NCI-H146 treated with DMSO at 0.1 percent for 48 hours (cell line): ENCODE measurements around the gene EPB41L2.

Experiments used
- DNase-seq: peaks from one replicate; lab custom pipeline; 2025; ENCODE audit not compliant: unreplicated experiment; lab: John Stamatoyannopoulos, UW

EPB41L2 gene

GRCh38 chr6:130980310-130981032 is 82.6 kb downstream of the EPB41L2 start:
- DNase-seq, result no peak

DNA sequence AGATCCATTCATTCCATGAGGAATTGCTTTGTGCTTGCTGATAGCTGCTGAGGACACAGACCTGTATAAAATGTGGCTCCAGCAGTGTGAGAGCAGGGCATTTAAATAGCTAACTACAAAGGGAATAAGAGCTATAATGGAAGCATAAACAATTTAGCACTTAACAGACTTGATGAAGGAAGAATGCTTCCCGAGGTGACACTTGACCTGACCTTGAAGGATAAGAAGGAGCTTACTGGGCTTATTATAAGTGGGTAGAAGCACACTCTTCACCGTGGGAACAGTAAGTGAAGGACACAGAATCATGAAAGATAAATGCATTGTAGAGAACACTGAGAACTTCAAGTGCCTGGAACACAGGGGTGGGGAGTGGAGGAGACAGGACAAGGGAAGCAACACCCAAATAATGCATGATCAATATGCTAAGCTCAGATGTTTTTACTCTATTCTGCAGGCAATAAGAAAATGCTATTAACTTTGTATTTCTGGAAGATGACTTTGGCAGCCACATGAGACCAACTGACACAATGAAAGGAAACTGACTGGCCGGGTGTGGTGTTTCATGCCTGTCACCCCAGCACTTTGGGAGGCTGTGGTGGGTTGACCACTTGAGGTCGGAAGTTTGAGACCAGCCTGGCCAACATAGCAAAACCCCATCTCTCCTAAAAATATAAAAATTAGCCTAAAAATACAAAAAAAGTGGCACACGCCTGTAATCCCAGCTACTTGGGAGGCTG is 84.2 kb downstream of the EPB41L2 start:
- DNase-seq, result no peak

GRCh38 chr6:130978180-130978579 is 84.9 kb downstream of the EPB41L2 start:
- DNase-seq, result no peak

DNA sequence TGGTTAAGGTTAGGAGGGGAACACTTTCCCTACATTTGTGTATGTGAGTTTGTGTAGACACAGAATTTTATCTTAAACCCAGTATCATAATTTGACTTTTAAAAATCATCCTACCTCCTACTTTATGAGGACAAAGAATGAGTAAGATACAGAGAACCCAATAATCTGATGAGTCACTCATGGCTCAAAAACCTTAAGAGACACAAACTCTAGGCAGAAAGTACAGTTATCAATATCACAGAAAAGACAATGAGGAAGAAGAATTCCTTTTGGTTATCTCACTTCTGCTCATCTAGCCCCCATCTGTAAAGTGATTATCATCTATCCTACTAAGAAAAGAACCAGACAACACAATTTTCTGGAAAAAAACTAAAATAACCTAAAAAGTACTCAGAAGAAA is 87.7 kb downstream of the EPB41L2 start:
- DNase-seq, result no peak

DNA sequence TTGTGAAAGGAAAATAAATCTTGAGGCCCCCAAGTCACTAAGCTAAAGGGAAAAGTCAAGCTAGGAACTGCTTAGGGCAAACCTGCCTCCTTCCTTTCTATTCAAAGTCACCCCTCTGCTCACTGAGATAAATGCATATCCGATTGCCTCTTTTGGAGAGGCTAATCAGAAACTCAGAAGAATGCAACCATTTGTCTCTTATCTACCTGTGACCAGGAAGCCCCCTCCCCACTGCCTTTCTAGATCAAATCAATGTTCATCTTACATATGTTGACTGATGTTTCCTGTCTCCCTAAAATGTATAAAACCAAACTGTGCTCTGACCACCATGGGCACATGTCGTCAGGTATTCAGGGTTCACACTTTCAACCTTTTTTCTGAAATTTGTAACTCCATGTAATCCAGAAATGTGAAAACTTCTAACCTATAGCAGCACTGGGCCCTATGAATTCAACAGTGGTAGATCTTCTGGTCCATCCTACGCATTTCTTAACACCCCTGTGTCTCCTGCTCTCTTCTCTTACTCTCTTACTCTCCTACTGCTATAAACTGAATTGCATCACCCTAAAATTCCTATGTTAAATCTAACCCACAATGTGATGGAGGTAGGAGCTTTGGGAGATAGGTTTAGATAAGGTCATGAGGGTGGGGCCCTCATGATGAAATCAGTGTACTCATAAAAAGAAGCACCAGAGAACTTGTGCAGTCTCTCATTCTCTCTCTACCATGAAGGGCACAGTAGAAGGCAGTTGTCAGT is 89.3 kb downstream of the EPB41L2 start:
- no peak for DNase-seq

- DNase-seq, result no peak
Measured at GRCh38 chr6:130971504-130971903, 91.5 kb downstream of the EPB41L2 start.

DNA sequence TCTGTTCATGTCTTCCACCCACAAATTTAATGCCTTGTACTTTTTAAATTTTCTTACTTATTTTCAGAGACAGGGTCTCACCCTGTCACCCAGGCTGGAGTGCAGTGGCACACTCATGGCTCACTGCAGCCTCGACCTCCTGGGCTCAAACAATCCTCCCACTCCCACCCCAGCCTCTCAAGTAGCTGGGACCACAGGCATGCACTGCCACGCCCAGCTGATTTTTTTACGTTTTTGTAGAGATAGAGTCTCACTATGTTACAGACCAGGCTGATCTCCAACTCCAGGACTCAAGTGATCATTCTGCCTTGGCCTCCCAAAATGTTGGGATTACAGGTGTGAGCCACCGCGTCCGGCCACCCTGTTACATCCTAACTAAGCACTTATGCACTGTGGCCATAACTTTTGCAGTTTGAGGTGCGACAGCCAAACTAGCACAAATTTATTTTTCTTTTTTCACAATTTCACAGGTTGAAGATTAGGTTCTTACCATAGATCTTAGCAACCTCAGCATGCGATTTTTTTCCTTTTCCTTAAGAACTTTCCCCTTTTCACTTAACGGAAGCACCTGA is 92.1 kb downstream of the EPB41L2 start:
- DNase-seq, result no peak

DNA sequence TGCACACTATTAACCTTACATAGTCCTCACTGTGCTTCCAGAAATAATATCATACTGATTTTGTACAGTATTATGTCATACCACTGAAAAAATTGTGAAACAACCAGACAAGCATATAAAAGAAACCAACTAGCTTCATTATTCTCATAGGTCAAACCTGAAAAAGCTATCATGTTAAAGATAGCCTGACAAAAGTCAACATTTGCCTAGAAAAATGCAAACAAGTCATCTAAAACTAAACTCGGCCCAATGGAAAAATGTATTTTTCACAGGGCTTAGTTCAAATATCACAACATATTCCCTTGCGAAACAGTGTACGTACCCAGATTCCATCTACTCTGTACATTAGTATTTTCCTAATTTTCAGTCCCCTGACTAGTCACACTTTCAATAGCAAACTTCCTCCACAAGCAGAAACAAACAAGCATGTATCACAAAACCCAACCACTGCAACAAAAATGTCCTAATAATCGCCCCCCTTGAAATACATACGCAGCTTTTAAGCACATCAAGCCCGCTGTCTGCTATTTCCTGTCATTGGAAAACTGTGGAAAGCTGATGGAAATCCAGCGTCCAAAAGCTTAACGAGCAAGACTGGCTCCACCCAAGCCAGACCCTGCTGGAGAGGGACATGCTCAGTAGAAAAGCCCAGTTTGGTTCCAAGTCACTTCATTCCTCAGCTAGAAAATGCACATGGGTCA is 93.1 kb downstream of the EPB41L2 start:
- DNase-seq, result no peak

GRCh38 chr6:130969166-130969565 is 93.9 kb downstream of the EPB41L2 start:
- no peak for DNase-seq

DNA sequence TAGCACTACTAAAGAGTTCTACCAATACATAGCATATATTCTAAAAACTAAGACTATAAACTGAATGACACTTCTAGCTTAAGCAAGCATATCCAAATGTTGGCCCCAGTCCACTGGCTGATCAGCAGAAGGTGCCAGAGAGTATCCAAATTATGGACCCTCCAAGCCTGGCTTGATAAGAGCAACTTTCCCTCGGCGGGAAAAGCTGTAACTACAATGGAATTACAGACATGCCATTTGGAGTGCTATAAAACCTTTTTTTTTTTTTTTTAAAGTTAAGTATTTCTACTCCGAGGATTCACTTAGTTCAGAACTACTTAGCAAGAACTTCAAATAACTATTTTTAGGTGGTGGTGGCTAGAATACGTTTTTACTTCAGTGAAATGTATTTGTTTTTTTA is 94.6 kb downstream of the EPB41L2 start:
- no peak for DNase-seq

GRCh38 chr6:130967502-130968445 is 95.3 kb downstream of the EPB41L2 start:
- DNase-seq, result no peak

DNA sequence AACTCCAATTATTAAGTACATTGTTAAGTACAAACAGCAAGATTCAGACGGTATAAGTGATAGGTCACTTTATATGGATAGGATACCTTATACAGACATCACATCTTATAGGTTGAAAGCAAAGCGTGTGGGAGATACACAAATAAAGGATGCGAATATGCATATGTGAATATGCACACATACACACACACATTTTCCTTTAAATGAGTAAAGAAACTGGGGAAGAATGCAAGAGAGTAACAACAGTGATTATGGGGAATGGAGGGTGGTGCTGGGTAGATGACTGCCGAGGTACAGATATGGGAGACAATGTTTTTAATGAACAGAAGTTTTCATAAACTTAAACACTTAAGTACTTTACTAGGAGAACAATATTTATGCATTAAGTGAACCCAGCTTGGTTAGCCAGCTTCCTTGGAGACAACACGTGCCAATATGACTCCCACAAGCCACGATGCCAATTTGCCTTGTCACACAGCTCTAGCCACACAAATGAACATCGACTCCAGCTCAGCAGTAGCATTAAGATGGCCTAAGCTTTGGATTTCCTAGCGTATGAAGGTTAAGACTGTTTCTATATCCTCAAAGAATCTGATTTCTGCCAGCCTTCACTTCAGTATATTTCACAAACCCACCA is 96.6 kb downstream of the EPB41L2 start:
- no peak for DNase-seq

DNA sequence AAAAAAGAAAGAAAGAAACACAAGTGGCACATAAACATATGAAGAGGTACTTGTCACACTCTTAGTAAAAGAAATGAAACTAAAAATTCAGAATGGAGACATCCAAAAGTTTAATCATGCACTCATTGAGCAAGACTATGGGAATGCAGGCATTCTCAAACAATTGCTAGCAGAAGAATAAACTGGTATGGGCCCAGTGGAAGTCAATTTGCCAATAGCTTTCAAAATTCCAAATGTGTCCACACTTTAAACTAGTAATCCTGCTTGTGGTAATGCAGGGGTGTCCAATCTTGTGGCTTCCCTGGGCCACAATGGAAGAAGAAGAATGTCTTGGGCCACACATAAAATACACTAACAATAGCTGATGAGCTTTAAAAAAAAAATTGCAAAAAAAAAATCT is 97.4 kb downstream of the EPB41L2 start:
- DNase-seq, result no peak

GRCh38 chr6:130964808-130965604 is 98.0 kb downstream of the EPB41L2 start:
- no peak for DNase-seq

GRCh38 chr6:130964289-130964688 is 98.8 kb downstream of the EPB41L2 start:
- DNase-seq, result no peak

DNA sequence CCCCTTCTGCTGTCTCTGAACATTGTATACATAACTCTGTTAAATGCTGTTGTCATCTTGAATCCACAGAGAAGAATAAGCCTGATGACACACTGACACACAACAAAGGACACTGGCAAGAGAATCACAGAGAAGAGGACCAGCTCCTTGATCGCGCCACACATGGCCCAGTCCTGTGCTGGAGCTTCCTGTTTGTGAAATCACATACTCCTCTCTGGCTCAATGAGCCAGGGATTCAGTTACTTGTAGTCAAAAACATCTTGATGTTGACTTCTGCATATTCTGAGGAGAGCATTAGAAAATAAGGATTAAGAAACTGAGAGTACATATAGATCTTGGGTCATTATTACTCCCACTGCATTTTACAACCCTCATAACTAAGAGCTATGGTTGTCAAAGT is 100.1 kb downstream of the EPB41L2 start:
- DNase-seq, result no peak

- no peak for DNase-seq
Measured at GRCh38 chr6:130961148-130961547, 101.9 kb downstream of the EPB41L2 start.

DNA sequence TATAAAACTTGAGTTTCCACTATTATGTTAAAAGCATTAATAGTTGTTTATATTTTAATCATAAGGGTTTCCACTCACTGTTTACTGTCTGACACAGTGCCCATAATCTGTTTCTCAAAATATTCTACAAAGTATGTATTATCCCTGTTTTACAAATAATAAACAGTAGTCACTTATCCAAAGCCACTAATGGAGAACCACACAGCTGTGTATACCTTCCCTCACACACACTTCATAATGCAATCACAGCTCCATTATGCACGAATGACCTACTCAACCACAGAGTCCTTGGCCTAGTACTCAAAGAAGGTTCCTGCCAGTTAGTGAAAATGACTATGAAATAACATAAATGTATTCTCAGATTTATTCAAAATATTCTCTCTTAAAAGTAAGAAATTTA is 103.1 kb downstream of the EPB41L2 start:
- no peak for DNase-seq

GRCh38 chr6:130958468-130958867 is 104.6 kb downstream of the EPB41L2 start:
- DNase-seq, result no peak
